GM18861 (cell line): ENCODE results near the gene INSIG1.

Experiments
- ATAC-seq: cut with Tn5 transposase; IDR thresholded peaks from one replicate; pipeline ENCODE4 v1.9.1; 2021; ENCODE audit not compliant: unreplicated experiment

The INSIG1 gene

DNA sequence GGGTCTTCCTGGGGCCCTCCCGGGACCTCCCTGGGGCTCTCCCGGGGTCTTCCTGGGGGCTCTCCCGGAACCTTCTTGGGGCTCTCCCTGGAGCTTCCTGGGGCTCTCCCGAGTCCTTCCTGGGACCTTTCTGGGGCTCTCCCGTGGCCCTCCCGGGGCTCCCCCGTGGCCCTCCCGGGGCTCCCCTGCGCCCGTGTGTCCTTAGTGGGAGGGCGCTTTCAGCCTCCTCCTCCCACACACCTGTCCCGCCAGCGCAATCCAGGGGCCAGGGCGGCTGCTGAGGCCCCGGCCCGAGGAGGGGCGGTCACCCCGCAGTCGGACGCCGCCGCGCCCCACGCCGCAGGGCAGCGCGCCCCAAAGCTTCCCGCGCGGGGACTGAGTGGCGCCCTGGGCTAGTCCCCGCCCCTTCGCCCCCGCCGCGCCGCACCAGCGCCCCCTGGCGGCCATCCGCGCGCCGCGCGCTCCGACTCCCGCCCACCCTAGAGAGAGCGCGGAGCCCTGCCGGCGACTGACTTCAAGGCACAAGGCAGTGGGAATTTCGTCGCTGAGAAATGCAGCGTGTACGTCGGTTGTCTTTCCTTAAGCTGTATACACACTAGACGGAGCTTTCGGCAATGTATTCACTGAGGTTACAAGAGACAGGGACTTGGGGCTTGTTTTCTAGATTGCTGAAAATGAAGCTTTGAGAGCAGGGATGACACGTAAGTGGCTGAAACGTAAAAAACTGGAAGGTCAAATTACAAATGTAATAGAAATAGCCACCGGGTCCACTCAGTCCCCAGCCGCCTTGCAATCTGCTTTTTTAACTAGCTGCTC, 47.1 kb downstream of the INSIG1 start:
- peak; percentile 79 for ATAC-seq

DNA sequence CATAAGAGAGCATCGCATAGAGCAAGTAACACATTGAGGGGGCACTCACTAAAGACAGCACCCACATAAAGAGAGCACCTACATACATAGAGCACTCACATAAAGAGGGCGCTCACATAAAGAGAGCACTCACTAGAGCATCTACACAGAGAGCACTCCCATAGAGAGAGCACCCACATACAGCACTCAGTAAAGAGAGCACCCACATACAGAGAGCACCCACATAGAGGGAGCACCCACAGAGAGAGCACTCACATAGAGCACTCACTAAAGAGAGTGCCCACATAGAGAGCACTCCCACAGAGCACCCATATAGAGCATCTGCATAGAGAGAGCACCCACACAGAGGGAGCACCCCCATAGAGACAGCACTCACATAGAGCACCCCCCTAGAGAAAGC, 47.8 kb downstream of the INSIG1 start:
- no peak for ATAC-seq

- no peak for ATAC-seq
Observed at GRCh38 chr7:155346285-155346684, 48.6 kb downstream of the INSIG1 start.

DNA sequence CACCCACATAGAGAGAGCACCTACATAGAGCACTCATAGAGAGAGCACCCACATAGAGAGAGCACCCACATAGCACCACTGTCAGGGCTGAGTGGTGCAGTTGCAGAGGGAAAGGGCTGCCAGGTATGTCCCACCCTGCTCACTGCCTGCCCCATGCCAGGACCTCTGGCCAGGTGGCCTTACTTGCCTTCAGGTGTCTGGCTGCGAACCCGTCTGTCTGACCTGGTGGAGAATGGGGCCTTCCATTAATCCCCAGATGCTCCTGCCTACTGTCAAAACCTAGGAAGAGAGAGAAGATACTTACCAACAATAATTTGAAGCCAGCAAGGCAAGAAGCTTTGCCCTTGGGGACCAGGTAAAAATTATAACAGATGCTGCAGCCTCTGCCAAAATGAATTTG, 51.1 kb downstream of the INSIG1 start:
- ATAC-seq = no peak

- ATAC-seq = no peak
Observed at GRCh38 chr7:155349601-155350331, 52.1 kb downstream of the INSIG1 start.

GRCh38 chr7:155351120-155351870, 53.6 kb downstream of the INSIG1 start:
- no peak for ATAC-seq

DNA sequence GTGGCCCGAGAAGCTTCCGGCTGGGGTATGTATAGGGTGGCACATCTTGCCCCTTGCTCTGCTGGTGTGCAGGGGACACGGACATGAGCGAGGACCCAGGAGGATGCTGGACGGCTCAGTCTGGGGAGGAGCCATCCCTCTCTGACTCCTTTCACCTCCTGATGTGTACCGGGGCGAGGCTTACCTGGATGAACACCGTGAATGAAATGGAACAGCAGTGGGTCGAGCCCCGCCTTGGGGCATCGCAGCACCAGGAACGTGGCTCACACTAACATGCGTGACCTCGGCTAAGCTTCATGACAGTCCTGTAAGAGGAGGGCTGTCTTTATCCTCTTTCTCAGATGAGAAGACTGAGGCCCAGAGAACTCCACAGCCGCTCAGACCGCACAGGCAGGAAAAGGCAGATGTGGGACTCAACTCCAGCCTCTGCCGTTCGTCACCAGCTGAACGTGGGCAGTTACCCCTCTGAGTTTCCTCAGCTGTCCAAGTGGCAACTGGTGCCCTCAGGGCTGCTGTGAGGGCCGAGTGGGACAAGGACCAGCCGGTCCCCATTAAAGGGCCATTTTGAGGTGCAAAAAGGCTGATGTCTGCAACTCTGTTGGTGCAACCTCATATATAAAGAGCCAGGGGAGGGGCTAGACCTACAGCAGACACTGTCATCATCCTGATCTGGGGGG, 54.5 kb downstream of the INSIG1 start:
- no peak for ATAC-seq

DNA sequence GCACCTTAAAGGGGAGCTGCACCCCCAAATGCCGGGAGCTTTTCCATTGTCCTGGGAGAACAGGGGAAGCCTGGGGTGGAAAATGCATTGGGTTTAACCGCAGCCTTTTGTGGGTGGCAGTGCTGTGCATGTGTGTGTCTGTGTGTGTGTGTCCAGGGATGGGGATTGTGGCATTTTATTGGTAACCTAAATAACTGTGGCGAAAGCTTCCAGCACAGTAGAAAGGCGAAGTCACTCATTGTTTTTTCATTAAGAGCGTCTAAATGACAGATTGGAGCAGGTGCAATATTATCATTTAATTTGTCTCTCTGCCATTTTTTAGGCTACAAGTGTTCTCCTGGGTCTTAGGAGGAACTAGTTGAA, 55.1 kb downstream of the INSIG1 start:
- no peak for ATAC-seq

DNA sequence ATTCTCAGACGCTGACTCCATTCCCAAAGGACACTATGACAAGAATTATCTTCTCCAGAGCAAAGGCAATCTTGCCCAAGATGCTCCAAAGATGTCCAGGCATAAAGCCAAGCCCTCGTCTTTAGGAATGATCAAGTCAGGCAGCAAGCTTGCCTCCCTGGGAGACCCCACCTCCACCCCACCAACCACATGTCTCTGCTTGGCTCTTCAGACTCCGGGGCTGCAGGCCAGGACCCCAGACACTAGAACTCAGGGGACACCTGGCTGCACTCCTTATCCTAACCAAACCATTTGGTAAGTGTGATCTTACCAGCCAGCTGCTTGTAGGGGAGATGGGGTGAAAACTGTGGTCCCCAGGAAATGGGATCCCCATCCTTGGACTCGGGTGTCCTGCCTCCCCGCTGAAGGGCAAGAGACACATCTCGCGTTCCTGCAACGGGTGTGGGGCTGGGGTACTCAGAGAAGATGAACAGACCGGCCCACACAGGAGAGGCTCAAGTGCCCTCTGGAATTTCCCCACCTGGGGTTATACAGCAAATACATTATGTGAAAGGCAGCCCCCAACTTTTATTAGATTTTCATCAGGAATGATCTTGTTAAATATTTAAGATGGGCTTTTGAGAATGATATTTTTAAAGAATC, 55.7 kb downstream of the INSIG1 start:
- ATAC-seq = no peak

- ATAC-seq = no peak
Observed at GRCh38 chr7:155354371-155355048, 56.8 kb downstream of the INSIG1 start.

GRCh38 chr7:155355176-155355575, 57.5 kb downstream of the INSIG1 start:
- no peak for ATAC-seq

DNA sequence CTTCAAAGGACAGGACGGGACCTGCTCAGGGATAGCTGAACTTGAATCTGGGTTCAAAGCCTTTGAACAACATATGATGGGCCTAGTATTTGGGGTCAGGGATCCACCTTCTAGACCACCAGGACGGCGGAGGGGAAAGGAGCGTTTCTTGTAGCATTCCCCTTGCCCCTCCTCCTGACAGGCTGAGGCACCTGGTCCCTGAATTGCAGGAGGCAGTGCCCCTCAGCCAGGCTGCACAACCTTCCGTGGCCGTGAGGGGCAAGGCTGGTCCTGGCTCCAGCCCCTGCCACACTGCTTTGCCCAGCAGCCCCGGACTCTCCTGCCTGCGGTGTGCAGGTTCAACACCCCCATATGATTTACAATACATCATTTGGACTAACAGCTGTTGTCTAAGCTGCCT, 58.1 kb downstream of the INSIG1 start:
- no peak for ATAC-seq

- ATAC-seq = no peak
Observed at GRCh38 chr7:155356323-155357105, 58.8 kb downstream of the INSIG1 start.

GRCh38 chr7:155357573-155358041, 59.9 kb downstream of the INSIG1 start:
- no peak for ATAC-seq

GRCh38 chr7:155358066-155358947, 60.6 kb downstream of the INSIG1 start:
- ATAC-seq = no peak

DNA sequence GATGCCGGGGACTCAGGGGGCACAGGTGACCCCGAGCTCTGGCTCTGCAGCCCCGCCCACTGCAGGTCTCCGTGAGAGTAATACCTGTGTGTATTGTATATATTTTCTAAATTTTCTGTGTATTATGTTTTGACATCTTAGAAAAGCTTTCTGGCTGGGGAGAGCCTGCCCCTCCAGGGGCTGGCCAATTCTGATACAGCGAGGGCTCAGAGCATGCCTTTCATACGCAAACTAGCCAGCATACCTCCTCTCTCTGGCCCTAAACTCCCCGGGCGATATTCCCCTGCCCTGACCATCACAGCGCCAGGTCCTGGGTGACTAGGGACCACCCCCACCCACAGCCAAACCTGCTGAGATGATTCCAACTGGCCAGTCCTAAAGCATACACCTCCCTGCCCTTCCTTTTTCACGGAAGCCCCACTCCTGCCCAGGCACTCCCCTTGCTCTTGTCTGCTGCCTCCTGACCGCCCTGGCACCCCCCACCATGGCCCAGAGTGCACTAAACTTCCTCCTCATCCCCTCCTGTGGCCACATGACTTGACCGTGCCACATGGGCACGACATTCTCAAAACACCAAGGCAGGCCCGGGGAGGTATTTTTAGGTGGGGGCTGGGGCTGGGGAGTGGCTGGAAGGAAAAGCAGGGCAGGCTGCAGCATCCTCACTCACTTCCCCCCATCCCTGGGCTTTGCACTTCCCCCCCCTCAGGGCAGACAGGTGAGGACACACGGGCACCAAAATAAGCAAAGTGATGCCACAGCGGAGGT, 61.5 kb downstream of the INSIG1 start:
- no peak for ATAC-seq
